ENCODE measurements around the gene CYBC1. TPM values are rescaled to one million over a fixed set of nuclear protein-coding genes. Genes with fewer than 3 reads are reported as not detected.

Gene CYBC1
- total RNA-seq, 1 experiment from 2014 or later, result 71.7 TPM

DNA sequence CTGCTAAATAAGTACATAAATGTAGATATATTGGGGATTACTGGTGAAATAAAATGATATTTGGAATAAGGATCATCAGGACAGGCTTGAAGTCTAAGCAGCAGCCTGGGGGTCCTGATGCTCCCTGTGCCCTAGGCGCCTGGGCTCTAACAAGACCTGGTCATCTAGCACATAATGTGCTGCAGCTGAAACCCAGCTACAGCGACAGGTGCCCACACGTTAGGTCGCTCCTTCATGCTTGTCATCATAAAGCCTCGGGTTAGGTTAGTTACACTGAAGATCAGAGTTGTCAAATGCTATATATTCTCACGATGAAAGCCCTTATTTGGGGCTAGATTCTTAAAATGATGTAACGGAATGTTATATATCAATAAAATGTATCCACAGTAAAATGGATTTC, 19.5 kb upstream of the CYBC1 start (continued):
- TF ChIP-seq ZNF532 (CRISPR knock-in tag; IDR thresholded peaks at IDR 0.05; ENCODE audit: borderline replicate concordance), result no peak
- TF ChIP-seq, protein P1, sequence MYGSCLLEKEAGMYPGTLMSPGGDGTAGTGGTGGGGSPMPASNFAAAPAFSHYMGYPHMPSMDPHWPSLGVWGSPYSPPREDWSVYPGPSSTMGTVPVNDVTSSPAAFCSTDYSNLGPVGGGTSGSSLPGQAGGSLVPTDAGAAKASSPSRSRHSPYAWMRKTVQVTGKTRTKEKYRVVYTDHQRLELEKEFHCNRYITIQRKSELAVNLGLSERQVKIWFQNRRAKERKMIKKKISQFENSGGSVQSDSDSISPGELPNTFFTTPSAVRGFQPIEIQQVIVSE (CRISPR knock-in tag; IDR thresholded peaks at IDR 0.05; ENCODE audit: borderline replicate concordance), result no peak

GRCh38 chr17:82468692-82469091, 18.1 kb upstream of the CYBC1 start:
- DNase-seq (ENCODE audit: low spot score) (no peak), ATAC-seq (no peak)
- Mint-ChIP-seq H3K27ac (no peak overlapping the region), H3K27me3 (ENCODE audit: low read depth) (no peaks in the 10 kb centered on the region), H3K4me1 (no peaks in the 10 kb centered on the region), H3K9me3 (peaks cover 3% of the 10 kb centered on the region), H3K4me3 (no peak overlapping the region), H3K36me3 (peaks cover 56% of the 10 kb centered on the region)
- ChIA-PET POLR2A (no interaction called here), CTCF (no interaction called here)
- TF ChIP-seq CBFB (CRISPR knock-in tag; IDR thresholded peaks at IDR 0.05; ENCODE audit: low read depth), result no peak
- TF ChIP-seq GABPB1 (CRISPR knock-in tag; IDR thresholded peaks at IDR 0.05), result no peak
- TF ChIP-seq, protein P2, sequence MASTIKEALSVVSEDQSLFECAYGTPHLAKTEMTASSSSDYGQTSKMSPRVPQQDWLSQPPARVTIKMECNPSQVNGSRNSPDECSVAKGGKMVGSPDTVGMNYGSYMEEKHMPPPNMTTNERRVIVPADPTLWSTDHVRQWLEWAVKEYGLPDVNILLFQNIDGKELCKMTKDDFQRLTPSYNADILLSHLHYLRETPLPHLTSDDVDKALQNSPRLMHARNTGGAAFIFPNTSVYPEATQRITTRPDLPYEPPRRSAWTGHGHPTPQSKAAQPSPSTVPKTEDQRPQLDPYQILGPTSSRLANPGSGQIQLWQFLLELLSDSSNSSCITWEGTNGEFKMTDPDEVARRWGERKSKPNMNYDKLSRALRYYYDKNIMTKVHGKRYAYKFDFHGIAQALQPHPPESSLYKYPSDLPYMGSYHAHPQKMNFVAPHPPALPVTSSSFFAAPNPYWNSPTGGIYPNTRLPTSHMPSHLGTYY (CRISPR knock-in tag; IDR thresholded peaks at IDR 0.05), result no peak

DNA sequence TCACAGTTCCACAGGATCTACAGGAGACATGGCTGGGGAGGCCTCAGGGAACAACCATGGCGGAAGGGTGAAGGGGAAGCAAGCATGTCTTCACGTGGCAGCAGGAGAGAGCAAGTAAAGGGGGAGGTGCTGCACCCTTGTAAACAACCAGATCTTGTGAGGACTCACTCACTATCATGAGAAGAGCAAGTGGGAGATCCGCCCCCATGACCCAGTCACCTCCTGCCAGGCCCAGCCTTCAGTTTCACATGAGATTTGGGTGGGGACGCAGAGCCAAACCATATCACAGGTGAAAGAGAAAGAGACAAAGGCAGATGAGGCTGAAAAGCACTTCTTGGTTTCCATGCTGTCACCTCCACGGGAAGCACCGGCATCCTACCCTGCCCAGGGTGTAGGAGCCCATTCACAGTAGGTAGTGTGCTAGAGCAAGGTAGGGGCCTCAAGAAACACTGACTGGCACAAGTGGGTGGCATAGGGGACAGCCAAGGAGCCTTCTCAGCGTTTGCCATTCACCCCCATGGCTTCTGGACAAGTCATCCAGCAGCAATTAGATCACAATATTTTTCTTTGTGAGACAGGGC, 14.6 kb upstream of the CYBC1 start:
- H3K4me3 Mint-ChIP-seq, result no peak overlapping the region
- no peak for ATAC-seq
- H3K27ac Mint-ChIP-seq, result no peak overlapping the region
- no peak for DNase-seq (ENCODE audit: low spot score)
- no peaks in the 10 kb centered on the region for H3K4me1 Mint-ChIP-seq
- H3K36me3 Mint-ChIP-seq, result peaks cover 65% of the 10 kb centered on the region
- no peak for TF ChIP-seq USF1 (CRISPR knock-in tag; IDR thresholded peaks at IDR 0.05)
- no peak for TF ChIP-seq NFE2L1 (CRISPR knock-in tag; IDR thresholded peaks at IDR 0.05)
- no peak for TF ChIP-seq ZNF232 (CRISPR knock-in tag; IDR thresholded peaks at IDR 0.05)
- TF ChIP-seq IRF2 (CRISPR knock-in tag; IDR thresholded peaks at IDR 0.05; ENCODE audit: borderline replicate concordance, low read depth), result no peak
- TF ChIP-seq FOXP1 (CRISPR knock-in tag; IDR thresholded peaks at IDR 0.05; ENCODE audit: borderline replicate concordance), result no peak
- TF ChIP-seq ATF1 (CRISPR knock-in tag; IDR thresholded peaks at IDR 0.05), result no peak
- TF ChIP-seq NR1H2 (CRISPR knock-in tag; IDR thresholded peaks at IDR 0.05), result no peak
- no peak for TF ChIP-seq ATF2 (CRISPR knock-in tag; IDR thresholded peaks at IDR 0.05; ENCODE audit: borderline replicate concordance, low read depth)
- TF ChIP-seq ZNF396 (CRISPR knock-in tag; IDR thresholded peaks at IDR 0.05; ENCODE audit: borderline replicate concordance), result no peak
- peaks cover 2% of the 10 kb centered on the region for H3K9me3 Mint-ChIP-seq
- CTCF ChIA-PET, result no interaction called here
- no peaks in the 10 kb centered on the region for H3K27me3 Mint-ChIP-seq (ENCODE audit: low read depth)
- POLR2A ChIA-PET, result no interaction called here

Data from WTC11 (cell line).